ENCODE data around the gene MYBPC1.

DNA sequence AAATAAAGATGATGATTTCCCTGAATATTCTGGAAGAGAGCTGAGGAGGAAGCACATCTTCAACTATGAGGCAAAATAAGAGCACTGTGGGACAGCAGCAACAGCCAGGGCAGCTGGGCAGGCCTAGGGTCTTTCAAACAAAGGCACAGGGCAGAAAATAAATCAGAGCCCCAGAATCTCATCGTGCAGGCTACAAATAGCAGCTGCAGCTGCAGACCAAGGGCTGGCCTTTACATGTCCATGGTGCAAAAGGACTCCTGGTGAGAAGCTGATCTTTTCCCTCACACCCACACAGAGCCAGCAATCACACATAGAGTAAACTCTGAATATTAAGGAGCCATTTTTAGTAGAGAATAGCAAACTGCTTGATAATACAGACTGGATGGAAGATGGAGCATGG is 13.6 kb upstream of the MYBPC1 start:
- TF ChIP-seq, protein P1, sequence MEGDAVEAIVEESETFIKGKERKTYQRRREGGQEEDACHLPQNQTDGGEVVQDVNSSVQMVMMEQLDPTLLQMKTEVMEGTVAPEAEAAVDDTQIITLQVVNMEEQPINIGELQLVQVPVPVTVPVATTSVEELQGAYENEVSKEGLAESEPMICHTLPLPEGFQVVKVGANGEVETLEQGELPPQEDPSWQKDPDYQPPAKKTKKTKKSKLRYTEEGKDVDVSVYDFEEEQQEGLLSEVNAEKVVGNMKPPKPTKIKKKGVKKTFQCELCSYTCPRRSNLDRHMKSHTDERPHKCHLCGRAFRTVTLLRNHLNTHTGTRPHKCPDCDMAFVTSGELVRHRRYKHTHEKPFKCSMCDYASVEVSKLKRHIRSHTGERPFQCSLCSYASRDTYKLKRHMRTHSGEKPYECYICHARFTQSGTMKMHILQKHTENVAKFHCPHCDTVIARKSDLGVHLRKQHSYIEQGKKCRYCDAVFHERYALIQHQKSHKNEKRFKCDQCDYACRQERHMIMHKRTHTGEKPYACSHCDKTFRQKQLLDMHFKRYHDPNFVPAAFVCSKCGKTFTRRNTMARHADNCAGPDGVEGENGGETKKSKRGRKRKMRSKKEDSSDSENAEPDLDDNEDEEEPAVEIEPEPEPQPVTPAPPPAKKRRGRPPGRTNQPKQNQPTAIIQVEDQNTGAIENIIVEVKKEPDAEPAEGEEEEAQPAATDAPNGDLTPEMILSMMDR (conservative IDR thresholded peaks at IDR 0.05; ENCODE audit: low read depth, low read length) = no peak
- no peak for TF ChIP-seq POLR2A (IDR thresholded peaks at IDR 0.05; ENCODE audit: low read depth, low read length)
- no peak for TF ChIP-seq FOS (IDR thresholded peaks at IDR 0.05; ENCODE audit: low read depth, low read length)
- no peak for TF ChIP-seq CEBPB (IDR thresholded peaks at IDR 0.05; ENCODE audit: low read depth, low read length)
- no peak for TF ChIP-seq MXI1 (IDR thresholded peaks at IDR 0.05; ENCODE audit: borderline replicate concordance, low read depth, low read length)
- TF ChIP-seq, protein P2, sequence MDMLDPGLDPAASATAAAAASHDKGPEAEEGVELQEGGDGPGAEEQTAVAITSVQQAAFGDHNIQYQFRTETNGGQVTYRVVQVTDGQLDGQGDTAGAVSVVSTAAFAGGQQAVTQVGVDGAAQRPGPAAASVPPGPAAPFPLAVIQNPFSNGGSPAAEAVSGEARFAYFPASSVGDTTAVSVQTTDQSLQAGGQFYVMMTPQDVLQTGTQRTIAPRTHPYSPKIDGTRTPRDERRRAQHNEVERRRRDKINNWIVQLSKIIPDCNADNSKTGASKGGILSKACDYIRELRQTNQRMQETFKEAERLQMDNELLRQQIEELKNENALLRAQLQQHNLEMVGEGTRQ (IDR thresholded peaks at IDR 0.05; ENCODE audit: low read depth, low read length) = no peak
- no peak for TF ChIP-seq RAD21 (IDR thresholded peaks at IDR 0.05; ENCODE audit: low read length)
- TF ChIP-seq, protein P3, sequence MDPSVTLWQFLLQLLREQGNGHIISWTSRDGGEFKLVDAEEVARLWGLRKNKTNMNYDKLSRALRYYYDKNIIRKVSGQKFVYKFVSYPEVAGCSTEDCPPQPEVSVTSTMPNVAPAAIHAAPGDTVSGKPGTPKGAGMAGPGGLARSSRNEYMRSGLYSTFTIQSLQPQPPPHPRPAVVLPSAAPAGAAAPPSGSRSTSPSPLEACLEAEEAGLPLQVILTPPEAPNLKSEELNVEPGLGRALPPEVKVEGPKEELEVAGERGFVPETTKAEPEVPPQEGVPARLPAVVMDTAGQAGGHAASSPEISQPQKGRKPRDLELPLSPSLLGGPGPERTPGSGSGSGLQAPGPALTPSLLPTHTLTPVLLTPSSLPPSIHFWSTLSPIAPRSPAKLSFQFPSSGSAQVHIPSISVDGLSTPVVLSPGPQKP (IDR thresholded peaks at IDR 0.05; ENCODE audit: borderline replicate concordance, low read depth, low read length) = no peak
- no peak for TF ChIP-seq BHLHE40 (IDR thresholded peaks at IDR 0.05; ENCODE audit: low read depth, low read length)
- TF ChIP-seq RFX5 (IDR thresholded peaks at IDR 0.05; ENCODE audit: low read depth, low read length) = no peak
- TF ChIP-seq RCOR1 (IDR thresholded peaks at IDR 0.05; ENCODE audit: insufficient replicate concordance, low read length) = no peak
- no peak for TF ChIP-seq MAFK (IDR thresholded peaks at IDR 0.05; ENCODE audit: low read depth, low read length)
- TF ChIP-seq SMC3 (IDR thresholded peaks at IDR 0.05; ENCODE audit: low read depth, low read length) = no peak
- TF ChIP-seq MAZ (IDR thresholded peaks at IDR 0.05; ENCODE audit: borderline replicate concordance, low read depth, low read length) = no peak

Data from IMR-90 (cell line).